Motor neuron (in vitro differentiated cells): ENCODE results near the gene MAN2A2. TPM values are rescaled to one million over a fixed set of nuclear protein-coding genes. Genes with fewer than 3 reads are reported as not detected.

Source experiments
- ATAC-seq, 8 experiments: fragments of 200-7000 bp; cut with Tn5 transposase; replicated peaks in 6 of 8; 2 replicates each; pipeline ENCODE4 v1.8.0; 2021; ENCODE audit warnings: mild to moderate bottlenecking in 8 of 8, moderate library complexity in 8 of 8
- H3K27ac ChIP-seq, 2 donors: fragments of 250-450 bp; sonication (Bioruptor Pico); 2 replicates each; pipeline ENCODE4 v1.9.0; 2021; ENCODE audit warnings: antibody characterized with exemption in 2 of 2, mild to moderate bottlenecking in 2 of 2, moderate library complexity in 1 of 2
- H3K4me1 ChIP-seq, 2 donors: fragments of 250-450 bp; sonication (Bioruptor Pico); replicated peaks in 1 of 2; 2 replicates each; pipeline ENCODE4 v1.6.1; 2021; ENCODE audit warnings: antibody characterized with exemption in 2 of 2, mild to moderate bottlenecking in 2 of 2, moderate library complexity in 1 of 2
- H3K4me3 ChIP-seq, 5 donors: fragments of 250-450 bp; sonication (Bioruptor Pico); 2 replicates each; pipeline ENCODE4 v1.9.0; 2021; ENCODE audit warnings: antibody characterized with exemption in 5 of 5, mild to moderate bottlenecking in 5 of 5, moderate library complexity in 4 of 5
- WGBS, 10 experiments: fragments of 450-650 bp; shearing (Covaris generic); methylation state at CpG; one replicate each; pipeline ENCODE4 v1.0.0; 2022; 5-methylcytosine and 5-hydroxymethylcytosine counted together
- in situ Hi-C, 9 experiments: fragments of 400-800 bp; cut with MboI; loops; one replicate each; pipeline ENCODE4 v1.15.0; 2021; ENCODE audit warnings: low sequenced_read_pairs in 9 of 9, low pct_unique_long_range_greater_than_20kb in 2 of 9; ENCODE audit not compliant: unreplicated experiment in 9 of 9
- total RNA-seq, 8 experiments: library from RNA; unstranded; fragments of 300-600 nt; gene quantifications; 2 replicates each; pipeline versions ENCODE4 v1.2.3 to v1.2.4, GENCODE V29; 2022

Gene MAN2A2
- total RNA-seq, 8 experiments from 2014 or later: 7.7 to 37.7 (median 26.0) TPM

DNA sequence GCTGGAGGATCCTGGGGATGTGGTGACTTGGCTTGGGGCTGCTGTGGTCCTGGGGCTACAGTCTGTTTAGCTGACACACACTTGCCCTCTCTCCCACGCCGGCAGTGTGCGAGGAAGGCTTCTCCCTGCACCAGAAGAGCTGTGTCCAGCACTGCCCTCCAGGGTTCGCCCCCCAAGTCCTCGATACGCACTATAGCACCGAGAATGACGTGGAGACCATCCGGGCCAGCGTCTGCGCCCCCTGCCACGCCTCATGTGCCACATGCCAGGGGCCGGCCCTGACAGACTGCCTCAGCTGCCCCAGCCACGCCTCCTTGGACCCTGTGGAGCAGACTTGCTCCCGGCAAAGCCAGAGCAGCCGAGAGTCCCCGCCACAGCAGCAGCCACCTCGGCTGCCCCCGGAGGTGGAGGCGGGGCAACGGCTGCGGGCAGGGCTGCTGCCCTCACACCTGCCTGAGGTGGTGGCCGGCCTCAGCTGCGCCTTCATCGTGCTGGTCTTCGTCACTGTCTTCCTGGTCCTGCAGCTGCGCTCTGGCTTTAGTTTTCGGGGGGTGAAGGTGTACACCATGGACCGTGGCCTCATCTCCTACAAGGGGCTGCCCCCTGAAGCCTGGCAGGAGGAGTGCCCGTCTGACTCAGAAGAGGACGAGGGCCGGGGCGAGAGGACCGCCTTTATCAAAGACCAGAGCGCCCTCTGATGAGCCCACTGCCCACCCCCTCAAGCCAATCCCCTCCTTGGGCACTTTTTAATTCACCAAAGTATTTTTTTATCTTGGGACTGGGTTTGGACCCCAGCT, 21.7 kb upstream of the MAN2A2 start:
- H3K4me1 ChIP-seq: peaks cover 0 to 15% of the 10 kb centered on the region in 2 donors
- no peak for ATAC-seq
- H3K27ac ChIP-seq: no peak overlapping the region
- no peak overlapping the region for H3K4me3 ChIP-seq
- WGBS, 10 experiments: 93% methylated on average over 3 to 5 of the region's 35 CpGs; no CpG with 5 or more reads in 8 of the 10 experiments
- in situ Hi-C loops: loop anchor here in 8 of 9 experiments (10.0 to 25.0 kb wide), 5 partner anchors 219 to 569 kb away; no protein-coding TSS in a partner anchor

DNA sequence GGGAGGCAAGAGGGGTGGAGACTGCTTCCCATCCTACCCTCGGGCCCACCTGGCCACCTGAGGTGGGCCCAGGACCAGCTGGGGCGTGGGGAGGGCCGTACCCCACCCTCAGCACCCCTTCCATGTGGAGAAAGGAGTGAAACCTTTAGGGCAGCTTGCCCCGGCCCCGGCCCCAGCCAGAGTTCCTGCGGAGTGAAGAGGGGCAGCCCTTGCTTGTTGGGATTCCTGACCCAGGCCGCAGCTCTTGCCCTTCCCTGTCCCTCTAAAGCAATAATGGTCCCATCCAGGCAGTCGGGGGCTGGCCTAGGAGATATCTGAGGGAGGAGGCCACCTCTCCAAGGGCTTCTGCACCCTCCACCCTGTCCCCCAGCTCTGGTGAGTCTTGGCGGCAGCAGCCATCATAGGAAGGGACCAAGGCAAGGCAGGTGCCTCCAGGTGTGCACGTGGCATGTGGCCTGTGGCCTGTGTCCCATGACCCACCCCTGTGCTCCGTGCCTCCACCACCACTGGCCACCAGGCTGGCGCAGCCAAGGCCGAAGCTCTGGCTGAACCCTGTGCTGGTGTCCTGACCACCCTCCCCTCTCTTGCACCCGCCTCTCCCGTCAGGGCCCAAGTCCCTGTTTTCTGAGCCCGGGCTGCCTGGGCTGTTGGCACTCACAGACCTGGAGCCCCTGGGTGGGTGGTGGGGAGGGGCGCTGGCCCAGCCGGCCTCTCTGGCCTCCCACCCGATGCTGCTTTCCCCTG, 21.0 kb upstream of the MAN2A2 start:
- H3K4me3 ChIP-seq: no peak overlapping the region
- no peak overlapping the region for H3K27ac ChIP-seq
- in situ Hi-C loops: loop anchor here in 8 of 9 experiments (10.0 to 25.0 kb wide), 5 partner anchors 220 to 570 kb away; no protein-coding TSS in a partner anchor
- H3K4me1 ChIP-seq: peaks cover 0 to 15% of the 10 kb centered on the region in 2 donors
- 60 to 100% (median 93%) methylated on average over 1 to 3 of the region's 19 CpGs; no CpG with 5 or more reads in 5 of the 10 experiments for WGBS, 10 experiments
- no peak for ATAC-seq

DNA sequence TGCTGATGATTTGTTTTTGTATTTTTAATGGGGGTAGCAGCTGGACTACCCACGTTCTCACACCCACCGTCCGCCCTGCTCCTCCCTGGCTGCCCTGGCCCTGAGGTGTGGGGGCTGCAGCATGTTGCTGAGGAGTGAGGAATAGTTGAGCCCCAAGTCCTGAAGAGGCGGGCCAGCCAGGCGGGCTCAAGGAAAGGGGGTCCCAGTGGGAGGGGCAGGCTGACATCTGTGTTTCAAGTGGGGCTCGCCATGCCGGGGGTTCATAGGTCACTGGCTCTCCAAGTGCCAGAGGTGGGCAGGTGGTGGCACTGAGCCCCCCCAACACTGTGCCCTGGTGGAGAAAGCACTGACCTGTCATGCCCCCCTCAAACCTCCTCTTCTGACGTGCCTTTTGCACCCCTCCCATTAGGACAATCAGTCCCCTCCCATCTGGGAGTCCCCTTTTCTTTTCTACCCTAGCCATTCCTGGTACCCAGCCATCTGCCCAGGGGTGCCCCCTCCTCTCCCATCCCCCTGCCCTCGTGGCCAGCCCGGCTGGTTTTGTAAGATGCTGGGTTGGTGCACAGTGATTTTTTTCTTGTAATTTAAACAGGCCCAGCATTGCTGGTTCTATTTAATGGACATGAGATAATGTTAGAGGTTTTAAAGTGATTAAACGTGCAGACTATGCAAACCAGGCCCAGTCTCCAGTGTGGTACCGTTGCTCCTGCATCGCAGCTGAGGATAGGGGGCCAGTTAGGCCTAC, 20.1 kb upstream of the MAN2A2 start:
- in situ Hi-C loops: loop anchor here in 8 of 9 experiments (10.0 to 25.0 kb wide), 5 partner anchors 221 to 571 kb away; no protein-coding TSS in a partner anchor
- peaks cover 0 to 15% of the 10 kb centered on the region in 2 donors for H3K4me1 ChIP-seq
- no peak overlapping the region for H3K4me3 ChIP-seq
- H3K27ac ChIP-seq: peak overlapping the region in 1 of 2 donors; percentile 13
- 48 to 100% (median 92%) methylated on average over 1 to 9 of the region's 13 CpGs; no CpG with 5 or more reads in 6 of the 10 experiments for WGBS, 10 experiments
- ATAC-seq: no peak

DNA sequence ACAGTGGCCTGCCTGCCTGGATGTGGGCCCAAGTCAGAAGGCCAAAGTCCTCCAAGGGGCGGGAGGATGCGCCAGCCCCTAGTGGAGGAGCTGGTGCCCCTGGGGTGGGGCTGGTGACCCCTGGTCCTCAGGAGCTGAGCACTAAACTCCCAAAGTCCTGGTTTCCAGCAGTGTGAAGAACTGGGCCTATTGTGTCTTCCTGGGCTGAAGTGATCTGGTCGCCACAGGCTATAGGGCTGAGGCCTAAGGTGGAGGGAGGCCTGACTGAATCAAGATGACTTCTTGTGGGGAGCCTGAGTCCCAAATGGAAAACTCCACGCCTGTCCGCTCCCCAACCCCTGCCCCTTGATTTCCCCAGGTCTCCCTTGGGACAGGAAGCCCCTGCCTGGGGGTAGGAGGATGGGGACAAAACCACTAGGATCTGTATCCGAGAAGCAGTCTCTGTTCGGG, 19.6 kb upstream of the MAN2A2 start:
- WGBS, 10 experiments: 45 to 92% (median 89%) methylated on average over 2 to 3 of the region's 7 CpGs; no CpG with 5 or more reads in 7 of the 10 experiments
- H3K4me1 ChIP-seq: peaks cover 0 to 15% of the 10 kb centered on the region in 2 donors
- H3K4me3 ChIP-seq: no peak overlapping the region
- peak in 3 of 8 experiments; percentile 3 to 9 (median 6) for ATAC-seq
- H3K27ac ChIP-seq: peak overlapping the region in 1 of 2 donors; percentile 13
- in situ Hi-C loops: loop anchor here in 8 of 9 experiments (10.0 to 25.0 kb wide), 5 partner anchors 221 to 571 kb away; no protein-coding TSS in a partner anchor

DNA sequence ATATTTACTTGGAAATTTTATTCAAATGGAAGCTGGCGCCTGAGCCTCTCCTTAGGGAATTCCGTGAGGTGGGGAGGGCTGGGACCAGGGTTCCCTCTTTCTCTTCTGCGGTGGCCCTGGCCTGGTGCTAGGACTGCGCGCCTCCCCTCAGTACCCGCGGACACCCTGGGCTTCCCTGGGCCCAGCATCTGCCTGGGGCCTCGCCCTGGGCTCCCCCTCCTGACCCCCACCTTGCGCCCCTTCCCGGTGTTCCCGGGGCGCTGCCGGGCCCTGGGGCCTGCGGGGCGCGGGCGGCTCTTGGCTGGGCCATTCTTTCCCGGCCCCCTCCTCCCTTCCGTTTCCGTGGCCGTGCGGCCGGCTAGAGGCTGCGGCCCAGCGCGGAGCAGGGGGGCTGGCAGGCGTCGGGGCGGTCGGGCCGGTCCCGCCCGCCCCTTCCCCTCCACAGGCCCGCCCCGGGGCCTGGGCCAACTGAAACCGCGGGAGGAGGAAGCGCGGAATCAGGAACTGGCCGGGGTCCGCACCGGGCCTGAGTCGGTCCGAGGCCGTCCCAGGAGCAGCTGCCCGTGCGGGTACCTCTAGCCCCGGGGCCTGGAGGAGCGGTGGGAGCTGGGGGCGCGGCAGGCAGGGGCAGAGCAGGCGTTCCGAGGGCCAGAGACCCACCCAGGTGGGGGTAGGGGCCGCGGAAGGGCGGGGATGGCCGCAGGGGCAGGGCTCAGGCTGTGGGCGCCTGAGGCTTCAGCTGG, 19.0 kb upstream of the MAN2A2 start, which contains the start of gene FES:
Gene FES, plus strand, starts transcription at position 529 of the 743 bp plus-strand sequence. CDS start 542 bp downstream, outside the sequence.
- in situ Hi-C loops: loop anchor here in 8 of 9 experiments (10.0 to 25.0 kb wide), 5 partner anchors 222 to 572 kb away; no protein-coding TSS in a partner anchor
- Histone ChIP-seq H3K27ac (peak within 1 kb of the TSS in 1 of 2 donors; percentile 13), H3K4me1 (peaks cover 0 to 15% of the 10 kb centered on the region in 2 donors), H3K4me3 (no peak within 1 kb of the TSS)
- 50% methylated on average over 4 of the region's 58 CpGs; no CpG with 5 or more reads in 9 of the 10 experiments for WGBS, 10 experiments
- peak; percentile 5 to 46 (median 30) for ATAC-seq

DNA sequence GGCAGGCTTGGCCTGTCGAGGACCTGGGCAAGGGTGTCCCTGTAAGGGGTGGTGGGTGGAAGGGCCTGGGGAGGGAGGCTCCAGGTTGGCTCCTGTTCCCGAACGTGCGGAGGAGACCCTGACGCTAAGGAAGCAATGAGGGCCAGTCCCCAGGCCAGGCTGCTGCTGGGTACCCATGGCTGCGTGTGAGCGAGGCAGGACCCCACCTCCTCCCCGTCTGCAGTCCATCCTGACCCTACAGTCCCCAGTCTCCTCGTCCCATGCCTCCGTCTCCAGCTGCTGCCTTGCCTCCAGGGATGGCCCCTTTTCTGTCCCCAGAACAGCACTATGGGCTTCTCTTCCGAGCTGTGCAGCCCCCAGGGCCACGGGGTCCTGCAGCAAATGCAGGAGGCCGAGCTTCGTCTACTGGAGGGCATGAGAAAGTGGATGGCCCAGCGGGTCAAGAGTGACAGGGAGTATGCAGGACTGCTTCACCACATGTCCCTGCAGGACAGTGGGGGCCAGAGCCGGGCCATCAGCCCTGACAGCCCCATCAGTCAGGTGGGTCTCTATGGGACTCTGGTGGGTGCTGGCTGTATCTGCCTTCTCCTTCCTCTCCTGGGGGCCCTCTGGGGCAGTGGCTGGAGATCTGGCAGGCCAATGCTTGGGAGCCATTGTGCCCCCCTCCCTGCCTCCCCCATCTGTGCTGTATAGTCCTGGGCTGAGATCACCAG, 18.2 kb upstream of the MAN2A2 start:
- in situ Hi-C loops: loop anchor here in 8 of 9 experiments (10.0 to 25.0 kb wide), 5 partner anchors 223 to 573 kb away; no protein-coding TSS in a partner anchor
- Histone ChIP-seq H3K4me3 (no peak overlapping the region), H3K27ac (no peak overlapping the region), H3K4me1 (peaks cover 0 to 18% of the 10 kb centered on the region in 2 donors)
- peak in 2 of 8 experiments; percentile 2 to 3 for ATAC-seq
- whole genome bisulfite sequencing, 10 experiments: 50 to 100% (median 90%) methylated on average over 1 to 4 of the region's 16 CpGs; no CpG with 5 or more reads in 7 of the 10 experiments

DNA sequence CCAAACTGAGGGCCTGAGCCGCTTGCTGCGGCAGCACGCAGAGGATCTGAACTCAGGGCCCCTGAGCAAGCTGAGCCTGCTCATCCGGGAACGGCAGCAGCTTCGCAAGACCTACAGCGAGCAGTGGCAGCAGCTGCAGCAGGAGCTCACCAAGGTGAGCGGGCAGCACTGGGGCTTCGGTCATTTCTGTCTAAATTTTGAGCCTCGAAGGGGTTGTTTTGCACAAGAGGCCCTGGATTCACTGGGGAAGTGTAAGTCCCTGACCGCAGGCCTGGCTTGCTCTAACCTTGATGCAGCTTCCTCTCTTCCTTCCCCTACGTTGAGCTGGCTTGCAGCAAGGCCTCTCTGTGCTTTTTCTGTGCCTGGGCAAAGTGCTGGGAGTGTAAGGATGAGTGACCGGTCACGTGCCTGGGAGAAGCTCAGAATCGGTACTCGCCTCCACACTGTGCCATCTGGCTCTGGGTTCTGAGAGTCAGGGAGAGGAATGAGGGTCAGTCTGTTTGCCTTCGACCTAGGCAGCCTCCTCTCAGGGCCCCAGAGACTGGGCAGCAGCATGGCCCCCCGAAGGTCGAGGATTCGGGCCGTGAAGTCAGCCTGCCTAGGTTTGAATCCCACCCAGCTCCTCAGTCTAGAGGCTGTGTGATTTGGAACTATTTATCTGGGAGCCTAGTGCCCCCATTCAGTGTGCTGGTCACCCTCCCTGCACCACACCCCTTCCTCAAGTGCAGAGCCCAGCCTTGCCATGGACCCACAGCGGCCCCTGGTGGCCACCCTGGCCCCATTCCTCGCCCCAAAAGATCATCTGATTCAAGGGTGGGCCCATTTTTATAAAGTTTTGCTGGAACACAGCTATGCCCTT, 17.4 kb upstream of the MAN2A2 start:
- H3K27ac ChIP-seq: no peak overlapping the region
- no peak overlapping the region for H3K4me3 ChIP-seq
- in situ Hi-C loops: loop anchor here in 8 of 9 experiments (10.0 to 25.0 kb wide), 5 partner anchors 223 to 573 kb away; no protein-coding TSS in a partner anchor
- ATAC-seq: peak; percentile 57 to 79 (median 70)
- WGBS, 10 experiments: 7 to 82% (median 68%) methylated on average over 2 to 12 of the region's 23 CpGs; no CpG with 5 or more reads in 6 of the 10 experiments
- H3K4me1 ChIP-seq: peaks cover 5 to 23% of the 10 kb centered on the region in 2 donors

DNA sequence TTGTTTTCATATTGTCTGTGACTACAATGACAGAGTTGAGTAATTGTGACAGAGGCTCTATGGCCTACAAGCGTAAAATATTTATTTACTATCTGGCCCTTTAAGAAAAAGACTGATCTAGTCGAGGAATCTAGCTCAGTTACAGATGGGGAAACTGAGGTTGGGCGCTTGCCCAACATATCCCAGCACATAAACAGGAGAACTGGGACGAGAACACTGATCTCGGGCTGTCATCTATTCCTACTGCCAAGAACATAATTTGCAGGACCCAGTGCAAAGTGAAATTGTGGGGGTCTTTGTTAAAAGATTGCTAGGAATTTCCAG, 16.8 kb upstream of the MAN2A2 start:
- no peak for ATAC-seq
- Histone ChIP-seq H3K4me1 (peaks cover 9 to 29% of the 10 kb centered on the region in 2 donors), H3K27ac (no peak overlapping the region), H3K4me3 (no peak overlapping the region)
- in situ Hi-C loops: loop anchor here in 8 of 9 experiments (10.0 to 25.0 kb wide), 5 partner anchors 224 to 574 kb away; no protein-coding TSS in a partner anchor
- 0 to 92% (median 14%) methylated on average over 1 to 2 of the region's 5 CpGs; no CpG with 5 or more reads in 4 of the 10 experiments for WGBS, 10 experiments

DNA sequence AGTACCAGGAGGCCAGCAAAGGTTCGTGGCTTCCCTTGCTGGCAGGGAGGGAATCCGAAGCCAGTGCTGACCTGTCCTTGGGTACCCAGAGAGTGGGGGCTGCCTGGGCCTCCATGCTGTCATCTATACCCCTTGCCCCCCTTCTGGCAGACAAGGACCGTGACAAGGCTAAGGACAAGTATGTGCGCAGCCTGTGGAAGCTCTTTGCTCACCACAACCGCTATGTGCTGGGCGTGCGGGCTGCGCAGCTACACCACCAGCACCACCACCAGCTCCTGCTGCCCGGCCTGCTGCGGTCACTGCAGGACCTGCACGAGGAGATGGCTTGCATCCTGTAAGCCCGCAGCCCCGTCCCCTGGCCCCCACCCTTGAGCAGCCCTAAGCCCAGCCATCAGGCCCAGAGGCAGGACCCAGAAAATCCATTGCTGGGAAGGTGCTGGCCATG, 16.0 kb upstream of the MAN2A2 start:
- Histone ChIP-seq H3K4me3 (no peak overlapping the region), H3K27ac (no peak overlapping the region), H3K4me1 (peaks cover 9 to 30% of the 10 kb centered on the region in 2 donors)
- in situ Hi-C loops: loop anchor here in 8 of 9 experiments (10.0 to 25.0 kb wide), 5 partner anchors 225 to 575 kb away; no protein-coding TSS in a partner anchor
- no peak for ATAC-seq
- WGBS, 10 experiments: 50 to 94% (median 93%) methylated on average over 2 to 5 of the region's 13 CpGs; no CpG with 5 or more reads in 7 of the 10 experiments

DNA sequence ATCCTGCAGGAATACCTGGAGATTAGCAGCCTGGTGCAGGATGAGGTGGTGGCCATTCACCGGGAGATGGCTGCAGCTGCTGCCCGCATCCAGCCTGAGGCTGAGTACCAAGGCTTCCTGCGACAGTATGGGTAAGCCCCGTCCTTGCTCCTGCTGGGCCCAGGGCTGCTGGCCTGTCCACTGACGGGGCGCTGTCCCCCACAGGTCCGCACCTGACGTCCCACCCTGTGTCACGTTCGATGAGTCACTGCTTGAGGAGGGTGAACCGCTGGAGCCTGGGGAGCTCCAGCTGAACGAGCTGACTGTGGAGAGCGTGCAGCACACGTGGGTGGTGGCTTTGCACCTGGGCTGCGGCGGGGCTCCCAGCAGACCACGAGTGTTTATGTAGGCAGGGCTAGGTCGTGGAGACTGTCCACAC, 13.8 kb upstream of the MAN2A2 start:
- in situ Hi-C loops: loop anchor here in 8 of 9 experiments (10.0 to 25.0 kb wide), 5 partner anchors 227 to 577 kb away; no protein-coding TSS in a partner anchor
- H3K4me3 ChIP-seq: no peak overlapping the region
- 40 to 100% (median 79%) methylated on average over 1 to 9 of the region's 18 CpGs; no CpG with 5 or more reads in 6 of the 10 experiments for WGBS, 10 experiments
- peaks cover 9 to 21% of the 10 kb centered on the region in 2 donors for H3K4me1 ChIP-seq
- no peak overlapping the region for H3K27ac ChIP-seq
- ATAC-seq: peak in 5 of 8 experiments; percentile 9 to 34 (median 15)
